ENCODE measurements around the gene MAGI3. TPM values are rescaled to one million over a fixed set of nuclear protein-coding genes. Genes with fewer than 3 reads are reported as not detected.
"Not testable (repeated sequence)": the region's sequence is repeated elsewhere in the genome, so short reads cannot be mapped to it uniquely, and the experiment has no call there.

The MAGI3 gene
- total RNA-seq, 2 donors from 2014 or later, result 8.0 to 11.2 TPM

GRCh38 chr1:113551728-113552127 is 161.4 kb downstream of the MAGI3 start:
- H3K4me3 Mint-ChIP-seq, result no peak overlapping the region

DNA sequence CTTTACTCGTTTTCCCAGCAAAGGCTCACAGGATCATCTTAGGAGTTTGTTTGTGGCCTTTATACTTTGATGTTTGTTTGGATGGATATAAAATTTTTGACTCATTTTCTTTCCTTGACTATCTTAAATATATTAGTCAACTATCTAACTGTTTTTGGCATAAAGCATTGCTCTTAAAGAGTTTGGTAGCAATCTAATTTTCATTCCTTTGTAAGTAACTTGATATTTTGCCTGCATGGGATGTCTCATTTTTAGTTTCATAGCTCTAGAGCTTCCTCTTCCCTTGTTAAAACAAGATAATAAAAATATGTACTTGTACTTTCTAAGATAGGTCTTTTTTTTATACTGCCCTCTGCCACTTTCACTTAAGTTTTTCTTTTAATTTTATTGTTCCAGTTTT is 161.9 kb downstream of the MAGI3 start:
- peaks cover 9% of the 10 kb centered on the region for H3K36me3 Mint-ChIP-seq (ENCODE audit: low read depth)
- no peaks in the 10 kb centered on the region for H3K27me3 Mint-ChIP-seq
- H3K4me1 Mint-ChIP-seq, result no peaks in the 10 kb centered on the region

More at GRCh38 chr1:113551728-113552127, 161.4 kb downstream of the MAGI3 start:
- Mint-ChIP-seq H3K27me3 (no peaks in the 10 kb centered on the region), H3K27ac (no peak overlapping the region), H3K4me1 (no peaks in the 10 kb centered on the region), H3K36me3 (ENCODE audit: low read depth) (peaks cover 9% of the 10 kb centered on the region)
- no peak for ATAC-seq
- H3K9me3 ChIP-seq (ENCODE audit: control insufficient read depth, low read length, poor library complexity, severe bottlenecking), result peaks cover 2% of the 10 kb centered on the region
- DNase-seq, result no peak

DNA sequence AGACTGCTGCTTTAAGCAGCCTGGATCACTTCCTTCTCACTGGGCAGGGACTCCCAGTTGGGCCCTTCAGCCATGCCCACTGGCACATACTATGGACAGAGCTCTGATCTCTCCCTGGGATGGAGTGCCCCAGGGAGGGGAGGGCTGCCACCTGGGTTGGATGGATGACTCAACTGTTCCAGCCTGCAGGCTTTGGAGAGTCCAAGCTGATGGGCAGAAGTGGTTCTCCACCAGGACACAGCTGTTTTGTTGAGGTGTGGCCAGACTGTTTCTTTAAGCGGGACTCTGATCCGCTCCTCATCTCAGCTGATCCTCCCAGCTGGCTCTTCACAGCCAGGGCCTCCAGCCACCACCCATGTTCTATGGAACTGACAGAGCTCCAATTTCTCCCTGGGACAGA is 166.9 kb downstream of the MAGI3 start:
- Mint-ChIP-seq H3K4me3 (no peak overlapping the region), H3K27me3 (no peaks in the 10 kb centered on the region), H3K4me1 (no peaks in the 10 kb centered on the region), H3K27ac (no peak overlapping the region), H3K36me3 (ENCODE audit: low read depth) (peaks cover 7% of the 10 kb centered on the region)
- DNase-seq (no peak), ATAC-seq (no peak)
- peaks cover 5% of the 10 kb centered on the region for H3K9me3 ChIP-seq (ENCODE audit: control insufficient read depth, low read length, poor library complexity, severe bottlenecking)

More for the DNA sequence above, 161.9 kb downstream of the MAGI3 start:
- Mint-ChIP-seq H3K27ac (no peak overlapping the region), H3K4me3 (no peak overlapping the region)
- DNase-seq (no peak), ATAC-seq (no peak)
- H3K9me3 ChIP-seq (ENCODE audit: control insufficient read depth, low read length, poor library complexity, severe bottlenecking), result peaks cover 2% of the 10 kb centered on the region

GRCh38 chr1:113565621-113566020 is 175.3 kb downstream of the MAGI3 start:
- H3K27ac Mint-ChIP-seq, result no peak overlapping the region
- DNase-seq (no peak), ATAC-seq (no peak)
- no peaks in the 10 kb centered on the region for H3K4me1 Mint-ChIP-seq
- no peak overlapping the region for H3K4me3 Mint-ChIP-seq
- no peaks in the 10 kb centered on the region for H3K27me3 Mint-ChIP-seq
- H3K36me3 Mint-ChIP-seq (ENCODE audit: low read depth), result no peaks in the 10 kb centered on the region
- H3K9me3 ChIP-seq (ENCODE audit: control insufficient read depth, low read length, poor library complexity, severe bottlenecking), result peaks cover 5% of the 10 kb centered on the region

DNA sequence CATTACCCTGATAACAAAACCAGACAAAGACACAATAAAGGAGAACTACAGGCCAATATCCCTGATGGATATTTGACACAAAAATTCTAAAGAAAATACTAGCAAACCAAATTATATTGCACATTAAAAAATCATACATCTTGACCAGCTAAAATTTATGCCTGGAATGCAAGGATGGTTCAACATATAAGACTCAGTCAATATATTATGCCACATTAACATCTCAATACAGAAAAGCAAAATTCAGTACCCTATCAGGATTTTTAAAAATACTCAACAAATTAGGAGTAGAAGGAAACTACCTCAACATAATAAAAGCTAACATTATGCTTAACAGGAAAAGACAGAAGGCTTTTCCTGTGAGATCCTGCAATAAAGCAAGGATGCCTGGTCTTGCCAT is 177.1 kb downstream of the MAGI3 start:
- H3K4me3 Mint-ChIP-seq, result no peak overlapping the region

DNA sequence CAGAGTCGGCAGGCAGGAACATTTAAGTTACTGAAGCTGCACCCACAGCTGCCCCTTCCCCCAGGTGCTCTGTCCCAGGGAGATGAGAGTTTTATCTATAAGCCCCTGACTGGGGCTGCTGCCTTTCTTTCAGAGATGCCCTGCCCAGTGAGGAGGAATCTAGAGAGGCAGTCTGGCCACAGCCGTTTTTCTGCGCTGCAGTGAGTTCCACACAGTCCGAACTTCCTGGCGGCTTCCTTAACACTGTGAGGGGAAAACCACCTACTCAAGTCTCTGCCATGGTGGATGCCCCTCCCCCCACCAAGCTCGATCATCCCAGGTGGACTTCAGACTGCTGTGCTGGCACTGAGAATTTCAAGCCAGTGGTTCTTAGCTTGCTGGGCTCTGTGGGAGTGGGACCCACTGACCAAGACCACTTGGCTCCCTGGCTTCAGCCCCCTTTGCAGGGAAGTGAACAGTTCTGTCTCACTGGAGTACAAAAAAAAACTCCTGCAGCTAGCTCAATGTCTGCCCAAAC is 185.5 kb downstream of the MAGI3 start:
- H3K36me3 Mint-ChIP-seq (ENCODE audit: low read depth); H3K27me3 Mint-ChIP-seq; ATAC-seq; H3K4me3 Mint-ChIP-seq; H3K9me3 ChIP-seq (ENCODE audit: control insufficient read depth, low read length, poor library complexity, severe bottlenecking); DNase-seq; H3K4me1 Mint-ChIP-seq; H3K27ac Mint-ChIP-seq: not testable (repeated sequence)

More for the DNA sequence above, 177.1 kb downstream of the MAGI3 start:
- Mint-ChIP-seq H3K27me3 (no peaks in the 10 kb centered on the region), H3K36me3 (ENCODE audit: low read depth) (no peaks in the 10 kb centered on the region), H3K4me1 (no peaks in the 10 kb centered on the region), H3K27ac (no peak overlapping the region)
- DNase-seq, result no peak
- peaks cover 4% of the 10 kb centered on the region for H3K9me3 ChIP-seq (ENCODE audit: control insufficient read depth, low read length, poor library complexity, severe bottlenecking)
- no peak for ATAC-seq

- no peak for DNase-seq
- H3K9me3 ChIP-seq (ENCODE audit: control insufficient read depth, low read length, poor library complexity, severe bottlenecking), result no peaks in the 10 kb centered on the region
- Mint-ChIP-seq H3K36me3 (ENCODE audit: low read depth) (peaks cover 4% of the 10 kb centered on the region), H3K4me3 (no peak overlapping the region), H3K27ac (no peak overlapping the region), H3K27me3 (no peaks in the 10 kb centered on the region), H3K4me1 (no peaks in the 10 kb centered on the region)
- no peak for ATAC-seq
Measured at GRCh38 chr1:113576271-113576670, 186.0 kb downstream of the MAGI3 start.

DNA sequence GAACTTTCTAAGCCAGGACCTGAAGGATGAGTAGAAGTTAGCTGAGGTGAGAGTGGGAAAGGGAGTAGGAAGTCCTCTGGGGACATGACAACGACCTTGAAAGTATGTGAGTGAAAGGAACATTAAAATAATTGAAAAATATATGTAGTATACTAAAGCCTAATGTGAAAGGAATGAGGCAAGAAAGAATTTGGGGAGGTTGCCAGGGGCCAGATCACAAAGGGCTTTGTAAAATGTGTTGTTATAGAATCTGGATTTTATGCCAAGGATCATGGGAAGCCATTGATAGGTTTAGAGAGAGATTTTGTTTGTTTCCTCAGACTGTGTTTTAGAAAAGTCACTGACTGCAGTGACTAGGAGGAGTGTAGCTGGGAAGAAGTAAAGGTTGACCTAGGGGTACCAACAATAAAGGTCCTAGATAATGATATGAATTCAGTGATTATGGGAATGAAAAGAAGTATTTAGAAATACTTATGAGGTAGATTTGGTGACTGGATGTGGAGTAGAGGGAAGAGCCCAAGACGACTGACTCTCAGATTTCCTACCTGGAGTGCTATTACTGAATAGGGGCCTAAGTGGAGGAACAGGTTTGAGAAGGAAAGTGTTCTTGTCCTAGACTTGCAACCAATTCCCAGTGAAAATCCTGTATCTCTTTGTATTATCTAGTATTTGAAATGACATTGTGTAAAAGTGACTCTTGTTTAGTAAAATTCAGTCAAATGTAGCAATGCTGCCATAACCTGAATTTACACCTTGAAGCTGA is 189.1 kb downstream of the MAGI3 start:
- ATAC-seq (no peak), DNase-seq (no peak)
- Mint-ChIP-seq H3K4me3 (no peak overlapping the region), H3K36me3 (ENCODE audit: low read depth) (peaks cover 4% of the 10 kb centered on the region), H3K27me3 (no peaks in the 10 kb centered on the region), H3K27ac (no peak overlapping the region), H3K4me1 (no peaks in the 10 kb centered on the region)
- no peaks in the 10 kb centered on the region for H3K9me3 ChIP-seq (ENCODE audit: control insufficient read depth, low read length, poor library complexity, severe bottlenecking)

DNA sequence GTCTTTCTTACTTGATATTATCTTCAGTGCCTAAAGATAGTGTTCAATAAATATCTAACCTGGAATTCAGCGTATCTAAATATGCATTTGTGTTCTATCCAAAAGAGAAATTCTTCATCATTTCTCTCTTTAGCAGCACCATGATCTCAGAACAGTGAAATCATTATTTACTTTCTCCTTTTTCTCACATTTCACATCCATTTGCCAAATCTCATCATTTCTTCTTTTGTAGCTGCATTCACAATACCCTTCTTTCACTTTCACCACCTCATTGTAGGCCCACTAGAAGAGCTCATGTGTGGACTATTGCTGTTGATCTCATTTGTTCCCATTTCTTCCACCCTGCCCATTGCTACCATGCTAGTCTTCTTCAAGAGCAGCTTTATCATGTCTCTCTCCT is 191.0 kb downstream of the MAGI3 start:
- H3K4me1 Mint-ChIP-seq, result no peaks in the 10 kb centered on the region
- ATAC-seq, result no peak
- H3K27me3 Mint-ChIP-seq, result no peaks in the 10 kb centered on the region

GRCh38 chr1:113582084-113582483 is 191.8 kb downstream of the MAGI3 start:
- DNase-seq, result no peak
- Mint-ChIP-seq H3K27ac (no peak overlapping the region), H3K4me3 (no peak overlapping the region), H3K27me3 (no peaks in the 10 kb centered on the region), H3K36me3 (ENCODE audit: low read depth) (peaks cover 3% of the 10 kb centered on the region), H3K4me1 (no peaks in the 10 kb centered on the region)
- ATAC-seq, result no peak
- H3K9me3 ChIP-seq (ENCODE audit: control insufficient read depth, low read length, poor library complexity, severe bottlenecking), result no peaks in the 10 kb centered on the region

More for the DNA sequence above, 191.0 kb downstream of the MAGI3 start:
- Mint-ChIP-seq H3K4me3 (no peak overlapping the region), H3K27ac (no peak overlapping the region), H3K36me3 (ENCODE audit: low read depth) (peaks cover 3% of the 10 kb centered on the region)
- no peaks in the 10 kb centered on the region for H3K9me3 ChIP-seq (ENCODE audit: control insufficient read depth, low read length, poor library complexity, severe bottlenecking)
- no peak for DNase-seq

DNA sequence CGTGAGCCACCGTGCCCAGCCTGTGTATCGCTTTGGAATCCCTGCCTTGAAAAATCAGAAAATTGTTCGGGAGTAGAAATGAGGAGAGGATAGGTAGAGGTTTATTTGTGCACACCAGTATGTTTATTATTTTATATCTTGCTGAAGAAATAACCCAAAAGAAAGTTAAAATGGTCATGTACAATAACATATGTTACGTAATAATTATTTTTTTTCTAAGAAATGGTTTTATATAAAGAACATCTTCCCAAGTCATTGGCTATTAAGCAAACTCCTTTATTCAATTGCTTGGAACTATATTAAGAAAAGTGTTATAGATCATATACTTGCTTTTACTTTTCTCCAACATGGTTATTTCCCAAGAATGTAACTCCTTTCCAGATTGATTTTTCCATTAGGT is 197.2 kb downstream of the MAGI3 start:
- Mint-ChIP-seq H3K27me3 (no peaks in the 10 kb centered on the region), H3K4me3 (no peak overlapping the region), H3K27ac (no peak overlapping the region), H3K36me3 (ENCODE audit: low read depth) (peaks cover 3% of the 10 kb centered on the region), H3K4me1 (no peaks in the 10 kb centered on the region)
- no peaks in the 10 kb centered on the region for H3K9me3 ChIP-seq (ENCODE audit: control insufficient read depth, low read length, poor library complexity, severe bottlenecking)
- ATAC-seq (no peak), DNase-seq (no peak)

DNA sequence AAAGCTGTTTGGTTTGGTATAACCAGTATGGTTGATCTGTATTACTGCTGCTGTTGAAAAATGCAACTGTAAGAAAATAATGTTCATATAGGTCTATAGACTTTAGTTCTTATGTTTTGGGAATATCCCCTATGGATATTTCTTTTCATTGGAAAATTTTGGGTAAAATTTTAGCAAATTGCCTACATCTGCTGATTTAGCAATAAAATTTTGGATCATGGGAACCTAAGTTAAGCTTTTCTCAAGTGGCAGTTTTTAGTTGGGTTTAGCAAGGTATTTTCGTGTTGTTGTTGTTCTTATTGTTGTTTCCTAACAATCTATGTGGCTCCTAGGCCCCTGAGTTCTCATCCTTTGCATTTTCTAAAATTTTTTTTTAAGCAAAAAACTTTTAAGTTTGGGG is 201.9 kb downstream of the MAGI3 start:
- DNase-seq (no peak), ATAC-seq (no peak)
- peaks cover 3% of the 10 kb centered on the region for H3K9me3 ChIP-seq (ENCODE audit: control insufficient read depth, low read length, poor library complexity, severe bottlenecking)
- Mint-ChIP-seq H3K4me1 (no peaks in the 10 kb centered on the region), H3K27ac (no peak overlapping the region), H3K27me3 (no peaks in the 10 kb centered on the region), H3K36me3 (ENCODE audit: low read depth) (peaks cover 8% of the 10 kb centered on the region), H3K4me3 (no peak overlapping the region)

DNA sequence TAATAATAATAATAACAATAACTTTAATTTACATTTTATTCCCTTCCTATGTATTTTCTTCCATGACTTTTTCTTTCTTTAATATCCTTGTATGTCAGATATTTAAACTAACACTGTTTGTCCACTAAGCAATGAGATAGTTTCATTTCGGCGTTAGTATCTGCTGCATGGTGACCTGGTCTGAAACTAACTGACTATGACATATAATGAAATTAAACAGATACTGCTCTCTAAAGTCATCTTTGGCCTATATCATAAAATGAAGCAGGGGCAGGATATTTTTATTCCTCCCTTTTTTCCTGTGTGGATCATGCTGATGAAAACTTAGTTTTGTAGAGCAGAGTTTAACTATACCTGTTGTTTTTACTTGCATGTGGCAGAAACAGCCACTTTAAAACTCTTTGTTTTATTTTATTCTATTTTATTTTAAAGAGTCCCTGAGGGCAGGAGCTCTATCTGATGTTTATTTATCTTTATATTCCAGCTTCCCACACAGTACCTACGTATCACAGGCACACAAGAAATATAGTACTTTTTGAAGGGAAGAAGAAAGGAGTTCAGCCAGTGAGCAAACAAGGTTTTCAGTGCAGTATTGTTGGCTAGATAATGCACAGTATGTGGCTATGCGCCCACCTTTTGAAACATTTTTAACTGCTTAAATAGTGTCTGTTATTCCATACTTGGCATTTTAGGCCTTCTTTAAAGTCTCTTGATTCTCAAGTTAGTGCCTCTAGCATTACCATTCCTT is 203.4 kb downstream of the MAGI3 start:
- Mint-ChIP-seq H3K27me3 (no peaks in the 10 kb centered on the region), H3K4me1 (no peaks in the 10 kb centered on the region), H3K4me3 (no peak overlapping the region), H3K27ac (no peak overlapping the region), H3K36me3 (ENCODE audit: low read depth) (peaks cover 8% of the 10 kb centered on the region)
- ATAC-seq, result no peak
- DNase-seq, result no peak
- peaks cover 4% of the 10 kb centered on the region for H3K9me3 ChIP-seq (ENCODE audit: control insufficient read depth, low read length, poor library complexity, severe bottlenecking)
